Measurements from ENCODE around the gene HK1. TPM values are rescaled to one million over a fixed set of nuclear protein-coding genes. Genes with fewer than 3 reads are reported as not detected.

Gene HK1
- total RNA-seq, 1 donor from 2014 or later: 110 TPM

- TF ChIP-seq CTCF (IDR thresholded peaks at IDR 0.05): peak; percentile 92
- H3K4me1 Mint-ChIP-seq (ENCODE audit: low read depth): peaks cover 23% of the 10 kb centered on the region
- H3K4me3 Mint-ChIP-seq (ENCODE audit: unreplicated experiment): no peak overlapping the region
- DNase-seq (ENCODE audit: low spot score): no peak
- H3K27ac Mint-ChIP-seq (ENCODE audit: unreplicated experiment): peak overlapping the region; percentile 45
- no peaks in the 10 kb centered on the region for H3K27me3 Mint-ChIP-seq (ENCODE audit: low read depth)
- no peaks in the 10 kb centered on the region for H3K9me3 Mint-ChIP-seq (ENCODE audit: low read depth)
- peaks cover 33% of the 10 kb centered on the region for H3K36me3 Mint-ChIP-seq (ENCODE audit: low read depth)
These were observed 114.2 kb downstream of the HK1 start for GRCh38 chr10:69392481-69393000.

- H3K4me1 Mint-ChIP-seq (ENCODE audit: low read depth): peaks cover 23% of the 10 kb centered on the region
- H3K27ac Mint-ChIP-seq (ENCODE audit: unreplicated experiment): no peak overlapping the region
- TF ChIP-seq CTCF (IDR thresholded peaks at IDR 0.05): no peak
- H3K4me3 Mint-ChIP-seq (ENCODE audit: unreplicated experiment): no peak overlapping the region
- H3K27me3 Mint-ChIP-seq (ENCODE audit: low read depth): no peaks in the 10 kb centered on the region
- DNase-seq (ENCODE audit: low spot score): no peak
- peaks cover 27% of the 10 kb centered on the region for H3K36me3 Mint-ChIP-seq (ENCODE audit: low read depth)
- H3K9me3 Mint-ChIP-seq (ENCODE audit: low read depth): no peaks in the 10 kb centered on the region
These were observed 115.7 kb downstream of the HK1 start for GRCh38 chr10:69394020-69394419.

- no peak for TF ChIP-seq CTCF (IDR thresholded peaks at IDR 0.05)
- no peaks in the 10 kb centered on the region for H3K27me3 Mint-ChIP-seq (ENCODE audit: low read depth)
- no peak overlapping the region for H3K27ac Mint-ChIP-seq (ENCODE audit: unreplicated experiment)
- no peaks in the 10 kb centered on the region for H3K4me1 Mint-ChIP-seq (ENCODE audit: low read depth)
- H3K9me3 Mint-ChIP-seq (ENCODE audit: low read depth): no peaks in the 10 kb centered on the region
- H3K4me3 Mint-ChIP-seq (ENCODE audit: unreplicated experiment): no peak overlapping the region
- peaks cover 36% of the 10 kb centered on the region for H3K36me3 Mint-ChIP-seq (ENCODE audit: low read depth)
- DNase-seq (ENCODE audit: low spot score): no peak
These were observed 119.7 kb downstream of the HK1 start for GRCh38 chr10:69397972-69398371.

- no peak overlapping the region for H3K27ac Mint-ChIP-seq (ENCODE audit: unreplicated experiment)
- no peaks in the 10 kb centered on the region for H3K27me3 Mint-ChIP-seq (ENCODE audit: low read depth)
- no peak for TF ChIP-seq CTCF (IDR thresholded peaks at IDR 0.05)
- no peaks in the 10 kb centered on the region for H3K4me1 Mint-ChIP-seq (ENCODE audit: low read depth)
- peaks cover 37% of the 10 kb centered on the region for H3K36me3 Mint-ChIP-seq (ENCODE audit: low read depth)
- no peaks in the 10 kb centered on the region for H3K9me3 Mint-ChIP-seq (ENCODE audit: low read depth)
- no peak for DNase-seq (ENCODE audit: low spot score)
- no peak overlapping the region for H3K4me3 Mint-ChIP-seq (ENCODE audit: unreplicated experiment)
These were observed 120.2 kb downstream of the HK1 start for GRCh38 chr10:69398466-69398865.

- Mint-ChIP-seq H3K9me3 (ENCODE audit: low read depth) (no peaks in the 10 kb centered on the region), H3K27me3 (ENCODE audit: low read depth) (no peaks in the 10 kb centered on the region), H3K4me3 (ENCODE audit: unreplicated experiment) (no peak overlapping the region), H3K4me1 (ENCODE audit: low read depth) (peaks cover 1% of the 10 kb centered on the region), H3K36me3 (ENCODE audit: low read depth) (peaks cover 30% of the 10 kb centered on the region), H3K27ac (ENCODE audit: unreplicated experiment) (no peak overlapping the region)
- DNase-seq (ENCODE audit: low spot score): peak; percentile 69
- TF ChIP-seq CTCF (IDR thresholded peaks at IDR 0.05): no peak
These were observed 122.6 kb downstream of the HK1 start for GRCh38 chr10:69400936-69401335.

All from chondrocyte (in vitro differentiated cells).